ENCODE results near the gene GTPBP10.

DNA sequence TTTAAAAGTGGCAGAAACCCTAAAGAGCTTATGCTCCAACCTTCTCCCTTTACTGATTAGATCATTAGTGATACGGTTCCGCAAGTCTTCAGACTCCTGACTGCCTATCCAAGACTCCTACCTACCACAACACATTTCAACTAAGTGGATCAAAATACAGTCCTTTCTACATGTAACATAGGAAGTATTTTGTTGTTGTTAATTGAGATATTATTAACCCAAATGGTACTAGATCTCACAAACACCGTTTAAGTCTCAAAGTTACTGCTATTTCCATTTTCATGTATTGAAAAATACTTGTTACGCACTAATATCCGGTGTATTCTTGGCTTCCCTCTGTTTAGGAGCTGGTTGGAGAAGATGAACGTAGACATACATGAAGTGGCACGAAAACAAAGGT lies 26.5 kb upstream of the GTPBP10 start:
- TF ChIP-seq, protein P1, sequence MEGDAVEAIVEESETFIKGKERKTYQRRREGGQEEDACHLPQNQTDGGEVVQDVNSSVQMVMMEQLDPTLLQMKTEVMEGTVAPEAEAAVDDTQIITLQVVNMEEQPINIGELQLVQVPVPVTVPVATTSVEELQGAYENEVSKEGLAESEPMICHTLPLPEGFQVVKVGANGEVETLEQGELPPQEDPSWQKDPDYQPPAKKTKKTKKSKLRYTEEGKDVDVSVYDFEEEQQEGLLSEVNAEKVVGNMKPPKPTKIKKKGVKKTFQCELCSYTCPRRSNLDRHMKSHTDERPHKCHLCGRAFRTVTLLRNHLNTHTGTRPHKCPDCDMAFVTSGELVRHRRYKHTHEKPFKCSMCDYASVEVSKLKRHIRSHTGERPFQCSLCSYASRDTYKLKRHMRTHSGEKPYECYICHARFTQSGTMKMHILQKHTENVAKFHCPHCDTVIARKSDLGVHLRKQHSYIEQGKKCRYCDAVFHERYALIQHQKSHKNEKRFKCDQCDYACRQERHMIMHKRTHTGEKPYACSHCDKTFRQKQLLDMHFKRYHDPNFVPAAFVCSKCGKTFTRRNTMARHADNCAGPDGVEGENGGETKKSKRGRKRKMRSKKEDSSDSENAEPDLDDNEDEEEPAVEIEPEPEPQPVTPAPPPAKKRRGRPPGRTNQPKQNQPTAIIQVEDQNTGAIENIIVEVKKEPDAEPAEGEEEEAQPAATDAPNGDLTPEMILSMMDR (conservative IDR thresholded peaks at IDR 0.05 in 1 of 2, IDR thresholded peaks at IDR 0.05 in 1 of 2; ENCODE audit: low read depth in 1 of 2, low read length in 2 of 2): no peak
- TF ChIP-seq EZH2 (IDR thresholded peaks at IDR 0.05; ENCODE audit: low read length, missing control alignments): no peak

Measured in fibroblast of lung (primary cell).